A549 (cell line): ENCODE measurements around the gene MINDY3.

Source experiments
- BCL3 ChIP-seq: fragments of >200 bp; sonication (Bioruptor Twin); formaldehyde crosslinking; IDR thresholded peaks from 3 replicates; pipeline ENCODE4 v1.6.1; 2016
- BHLHE40 ChIP-seq: IDR thresholded peaks from 2 replicates; pipeline ENCODE4 v1.6.1; 2012; ENCODE audit warnings: low read depth, low read length, inconsistent platforms
- CHD2 ChIP-seq: fragments of 150-350 bp; IDR thresholded peaks from 2 replicates; pipeline ENCODE4 v1.6.1; 2014; ENCODE audit warnings: low read length; ENCODE audit not compliant: partially characterized antibody
- CTCF ChIP-seq: fragments of >200 bp; sonication (Bioruptor Twin); formaldehyde crosslinking; IDR thresholded peaks from 3 replicates; pipeline ENCODE4 v1.5.1; 2016
- EP300 ChIP-seq, 2 experiments: fragments of >200 bp; sonication (Bioruptor Twin); formaldehyde crosslinking; IDR thresholded peaks; 2 replicates in 1 of 2; 3 replicates in 1 of 2; pipeline ENCODE4 v1.6.1; 2016 to 2017
- POLR2A ChIP-seq: IDR thresholded peaks from 2 replicates; pipeline ENCODE4 v1.6.1; 2012; ENCODE audit warnings: mild to moderate bottlenecking, low read length
- SREBF2 ChIP-seq: fragments of 450-650 bp; IDR thresholded peaks from 2 replicates; pipeline ENCODE4 v1.6.1; 2014; ENCODE audit warnings: mild to moderate bottlenecking, moderate library complexity

GRCh38 chr10:15824498-15824897 lies 35.8 kb downstream of the MINDY3 start:
- TF ChIP-seq POLR2A: no peak
- TF ChIP-seq EP300 (IDR thresholded peaks at IDR 0.05): no peak
- no peak for TF ChIP-seq CHD2
- TF ChIP-seq SREBF2: no peak
- TF ChIP-seq BHLHE40: no peak
- peak; percentile 48; the same call in 2 of the 3 replicates for TF ChIP-seq CTCF
- no peak for TF ChIP-seq BCL3
